Trophoblast cell (in vitro differentiated cells and primary cell): ENCODE measurements around the gene L3MBTL3.

Source experiments
- DNase-seq, 2 donors: peaks; one replicate each; pipeline ENCODE4 v3.0.0-alpha.2; 2016
- H2AFZ ChIP-seq: 2 replicates; pipeline ENCODE4 v1.6.1; 2013; ENCODE audit warnings: low read length, moderate library complexity, mild to moderate bottlenecking; ENCODE audit not compliant: insufficient read depth, poor library complexity
- H2AK5ac ChIP-seq: 2 replicates; pipeline ENCODE4 v1.6.1; 2013; ENCODE audit warnings: mild to moderate bottlenecking, low read length
- H2BK120ac ChIP-seq: 2 replicates; pipeline ENCODE4 v1.6.1; 2013; ENCODE audit warnings: low read length, mild to moderate bottlenecking, moderate library complexity; ENCODE audit not compliant: insufficient read depth, poor library complexity
- H2BK12ac ChIP-seq: 2 replicates; pipeline ENCODE4 v1.6.1; 2013; ENCODE audit warnings: mild to moderate bottlenecking, low read length, moderate library complexity
- H2BK5ac ChIP-seq: 2 replicates; pipeline ENCODE4 v1.6.1; 2013; ENCODE audit warnings: low read length, low read depth, moderate library complexity, mild to moderate bottlenecking; ENCODE audit not compliant: poor library complexity
- H3K14ac ChIP-seq: 2 replicates; pipeline ENCODE4 v1.6.1; 2013; ENCODE audit warnings: mild to moderate bottlenecking, low read length
- H3K18ac ChIP-seq: 2 replicates; pipeline ENCODE4 v1.6.1; 2013; ENCODE audit warnings: mild to moderate bottlenecking, low read length
- H3K23ac ChIP-seq: 2 replicates; pipeline ENCODE4 v1.6.1; 2013; ENCODE audit warnings: low read length
- H3K27ac ChIP-seq: 2 replicates; pipeline ENCODE4 v1.5.1; 2013; ENCODE audit warnings: low read depth, mild to moderate bottlenecking, inconsistent platforms, low read length, moderate library complexity
- H3K27me3 ChIP-seq: 2 replicates; pipeline ENCODE4 v1.6.1; 2013; ENCODE audit warnings: inconsistent platforms, mild to moderate bottlenecking, low read length, moderate library complexity; ENCODE audit not compliant: insufficient read depth
- H3K36me3 ChIP-seq, 2 experiments: 1 replicate in 1 of 2; 2 replicates in 1 of 2; pipeline ENCODE4 v1.6.1; 2013; ENCODE audit warnings: low read length in 2 of 2, mild to moderate bottlenecking in 2 of 2, moderate library complexity in 1 of 2; ENCODE audit not compliant: insufficient read depth in 2 of 2, control insufficient read depth in 1 of 2
- H3K4ac ChIP-seq: 2 replicates; pipeline ENCODE4 v1.6.1; 2013; ENCODE audit warnings: low read depth, mild to moderate bottlenecking, low read length, moderate library complexity
- H3K4me1 ChIP-seq, 2 experiments: 1 replicate in 1 of 2; 2 replicates in 1 of 2; pipeline ENCODE4 v1.6.1; 2013; ENCODE audit warnings: low read length in 2 of 2, mild to moderate bottlenecking in 2 of 2, moderate library complexity in 1 of 2; ENCODE audit not compliant: insufficient read depth in 2 of 2, control insufficient read depth in 1 of 2
- H3K4me2 ChIP-seq: 2 replicates; pipeline ENCODE4 v1.6.1; 2013; ENCODE audit warnings: inconsistent platforms, mild to moderate bottlenecking, low read length, moderate library complexity
- H3K4me3 ChIP-seq: 2 replicates; pipeline ENCODE4 v1.5.1; 2013; ENCODE audit warnings: mild to moderate bottlenecking, low read depth, low read length, inconsistent platforms
- H3K79me1 ChIP-seq: one replicate; pipeline ENCODE4 v1.6.1; 2013; ENCODE audit warnings: low read length
- H3K79me2 ChIP-seq: 2 replicates; pipeline ENCODE4 v1.6.1; 2013; ENCODE audit warnings: low read length, mild to moderate bottlenecking; ENCODE audit not compliant: control insufficient read depth, insufficient read depth, poor library complexity
- H3K9ac ChIP-seq: 2 replicates; pipeline ENCODE4 v1.6.1; 2013; ENCODE audit warnings: mild to moderate bottlenecking, low read length
- H3K9me3 ChIP-seq: 2 replicates; pipeline ENCODE4 v1.6.1; 2013; ENCODE audit warnings: low read depth, mild to moderate bottlenecking, control low read depth, inconsistent platforms, low read length; ENCODE audit not compliant: insufficient read depth
- H4K12ac ChIP-seq: 2 replicates; pipeline ENCODE4 v1.6.1; 2013; ENCODE audit warnings: low read depth, mild to moderate bottlenecking, low read length, moderate library complexity
- H4K8ac ChIP-seq: 2 replicates; pipeline ENCODE4 v1.6.1; 2013; ENCODE audit warnings: low read depth, mild to moderate bottlenecking, low read length, moderate library complexity
- H4K91ac ChIP-seq: one replicate; pipeline ENCODE4 v1.6.1; 2013; ENCODE audit warnings: low read depth, mild to moderate bottlenecking, low read length, moderate library complexity
- WGBS: extraction: QIAGEN DNeasy Blood & Tissue Kit; methylation state at CpG from one replicate; pipeline ENCODE4 v1.1.7; 2013; ENCODE audit warnings: missing lambda C conversion rate; ENCODE audit not compliant: insufficient read length, insufficient coverage; ENCODE audit errors: extremely low coverage; 5-methylcytosine and 5-hydroxymethylcytosine counted together

The L3MBTL3 gene

GRCh38 chr6:130093546-130093945 is 75.2 kb downstream of the L3MBTL3 start:
- Histone ChIP-seq H2BK12ac (no peak overlapping the region), H3K27me3 (no peaks in the 10 kb centered on the region), H3K79me1 (no peaks in the 10 kb centered on the region), H3K79me2 (no peaks in the 10 kb centered on the region), H3K36me3 (no peaks in the 10 kb centered on the region), H3K4me2 (no peak overlapping the region), H3K4me3 (no peak overlapping the region), H4K12ac (no peak overlapping the region), H3K4ac (no peak overlapping the region), H3K9ac (no peak overlapping the region), H2AFZ (no peak overlapping the region), H2BK120ac (no peak overlapping the region), H3K23ac (no peak overlapping the region), H3K14ac (no peak overlapping the region), H2AK5ac (no peak overlapping the region), H4K8ac (no peak overlapping the region), H3K27ac (no peak overlapping the region), H4K91ac (no peak overlapping the region), H3K4me1 (no peaks in the 10 kb centered on the region), H3K18ac (no peak overlapping the region), H3K9me3 (no peaks in the 10 kb centered on the region), H2BK5ac (no peak overlapping the region)
- no CpG with 5 or more reads among the region's 1 CpG for WGBS
- no peak for DNase-seq

- no peak overlapping the region for H2BK12ac ChIP-seq
- no peak overlapping the region for H3K18ac ChIP-seq
- no peak overlapping the region for H3K27ac ChIP-seq
- H4K12ac ChIP-seq = no peak overlapping the region
- no peak overlapping the region for H2BK120ac ChIP-seq
- WGBS = no CpG with 5 or more reads among the region's 4 CpGs
- H3K4me1 ChIP-seq = no peaks in the 10 kb centered on the region
- no peaks in the 10 kb centered on the region for H3K27me3 ChIP-seq
- no peak overlapping the region for H2BK5ac ChIP-seq
- H3K14ac ChIP-seq = no peak overlapping the region
- H3K79me2 ChIP-seq = no peaks in the 10 kb centered on the region
- no peak overlapping the region for H4K91ac ChIP-seq
- DNase-seq = no peak
- H3K4ac ChIP-seq = no peak overlapping the region
- no peak overlapping the region for H3K9ac ChIP-seq
- H3K79me1 ChIP-seq = no peaks in the 10 kb centered on the region
- H3K36me3 ChIP-seq = peaks cover 0 to 3% of the 10 kb centered on the region in 2 experiments
- H3K9me3 ChIP-seq = no peaks in the 10 kb centered on the region
- no peak overlapping the region for H2AFZ ChIP-seq
- H3K4me2 ChIP-seq = no peak overlapping the region
- H4K8ac ChIP-seq = no peak overlapping the region
- H2AK5ac ChIP-seq = no peak overlapping the region
- H3K23ac ChIP-seq = no peak overlapping the region
- no peak overlapping the region for H3K4me3 ChIP-seq
Measured at GRCh38 chr6:130098317-130098716, 79.9 kb downstream of the L3MBTL3 start.

- Histone ChIP-seq H4K12ac (no peak overlapping the region), H2BK120ac (no peak overlapping the region), H4K8ac (no peak overlapping the region), H2BK12ac (no peak overlapping the region), H3K4me2 (no peak overlapping the region), H3K4ac (no peak overlapping the region), H3K27ac (no peak overlapping the region), H4K91ac (no peak overlapping the region), H2AFZ (no peak overlapping the region), H3K27me3 (no peaks in the 10 kb centered on the region), H3K23ac (no peak overlapping the region), H3K4me1 (no peaks in the 10 kb centered on the region), H3K14ac (no peak overlapping the region), H3K79me2 (no peaks in the 10 kb centered on the region), H3K18ac (no peak overlapping the region), H3K79me1 (no peaks in the 10 kb centered on the region), H2AK5ac (no peak overlapping the region), H3K4me3 (no peak overlapping the region), H2BK5ac (no peak overlapping the region), H3K9me3 (no peaks in the 10 kb centered on the region), H3K36me3 (peaks cover 0 to 3% of the 10 kb centered on the region in 2 experiments), H3K9ac (no peak overlapping the region)
- DNase-seq = no peak
- no CpG with 5 or more reads among the region's 3 CpGs for WGBS
Measured at GRCh38 chr6:130099119-130099518, 80.7 kb downstream of the L3MBTL3 start.

- Histone ChIP-seq H2AK5ac (no peak overlapping the region), H3K4me2 (no peak overlapping the region)
- no CpG with 5 or more reads among the region's 4 CpGs for WGBS
Measured at GRCh38 chr6:130105996-130106704, 87.8 kb downstream of the L3MBTL3 start.

More at GRCh38 chr6:130105996-130106704, 87.8 kb downstream of the L3MBTL3 start:
- H3K18ac ChIP-seq = no peak overlapping the region
- no peak for DNase-seq
- no peak overlapping the region for H3K23ac ChIP-seq
- no peak overlapping the region for H4K8ac ChIP-seq
- H3K79me1 ChIP-seq = no peaks in the 10 kb centered on the region
- no peak overlapping the region for H3K14ac ChIP-seq
- no peak overlapping the region for H3K27ac ChIP-seq
- no peak overlapping the region for H2BK120ac ChIP-seq
- no peak overlapping the region for H2BK12ac ChIP-seq
- H3K4me3 ChIP-seq = no peak overlapping the region
- H4K12ac ChIP-seq = no peak overlapping the region
- no peak overlapping the region for H2BK5ac ChIP-seq
- peaks cover 0 to 3% of the 10 kb centered on the region in 2 experiments for H3K36me3 ChIP-seq
- H3K27me3 ChIP-seq = no peaks in the 10 kb centered on the region
- H4K91ac ChIP-seq = no peak overlapping the region
- H3K9me3 ChIP-seq = no peaks in the 10 kb centered on the region
- H2AFZ ChIP-seq = no peak overlapping the region
- H3K79me2 ChIP-seq = no peaks in the 10 kb centered on the region
- no peaks in the 10 kb centered on the region for H3K4me1 ChIP-seq
- H3K4ac ChIP-seq = no peak overlapping the region
- no peak overlapping the region for H3K9ac ChIP-seq
